GM04503 (cell line): ENCODE measurements around the gene PAQR5.
"Not testable (repeated sequence)": the region's sequence is repeated elsewhere in the genome, so short reads cannot be mapped to it uniquely, and the experiment has no call there.

Experiments used
- DNase-seq: peaks from one replicate; pipeline ENCODE4 v3.0.0-alpha.2; 2012; ENCODE audit warnings: low read depth

Gene PAQR5

GRCh38 chr15:69298697-69299441 is at the start of gene PAQR5:
TSS of gene PAQR5 (plus strand) at chr15:69298912. CDS start at chr15:69360081, 61,169 bp downstream.
- DNase-seq: no peak

- peak; percentile 45 for DNase-seq
Observed at GRCh38 chr15:69253156-69253555, 45.6 kb upstream of the PAQR5 start.

GRCh38 chr15:69265347-69265955 is 33.3 kb upstream of the PAQR5 start:
- DNase-seq: no peak

GRCh38 chr15:69271217-69271616 is 27.5 kb upstream of the PAQR5 start:
- DNase-seq: no peak

GRCh38 chr15:69272139-69272538 is 26.6 kb upstream of the PAQR5 start:
- no peak for DNase-seq

- DNase-seq: no peak
Observed at GRCh38 chr15:69272891-69273290, 25.8 kb upstream of the PAQR5 start.

- no peak for DNase-seq
Observed at GRCh38 chr15:69275074-69275670, 23.5 kb upstream of the PAQR5 start.

- no peak for DNase-seq
Observed at GRCh38 chr15:69275933-69276560, 22.7 kb upstream of the PAQR5 start.

- no peak for DNase-seq
Observed at GRCh38 chr15:69277316-69277715, 21.4 kb upstream of the PAQR5 start.

- DNase-seq: no peak
Observed at GRCh38 chr15:69279636-69280035, 19.1 kb upstream of the PAQR5 start.

- no peak for DNase-seq
Observed at GRCh38 chr15:69280783-69281182, 17.9 kb upstream of the PAQR5 start.

GRCh38 chr15:69282104-69282743 is 16.5 kb upstream of the PAQR5 start:
- DNase-seq: no peak

GRCh38 chr15:69285834-69286233 is 12.9 kb upstream of the PAQR5 start:
- no peak for DNase-seq

- DNase-seq: no peak
Observed at GRCh38 chr15:69288011-69288410, 10.7 kb upstream of the PAQR5 start.

GRCh38 chr15:69288531-69289341 is 10.0 kb upstream of the PAQR5 start:
- DNase-seq: no peak

GRCh38 chr15:69289342-69290146 is 9.2 kb upstream of the PAQR5 start:
- DNase-seq: no peak

- no peak for DNase-seq
Observed at GRCh38 chr15:69290346-69291164, 8.2 kb upstream of the PAQR5 start.

GRCh38 chr15:69291651-69292050 is 7.1 kb upstream of the PAQR5 start:
- not testable (repeated sequence) for DNase-seq

- no peak for DNase-seq
Observed at GRCh38 chr15:69292826-69293420, 5.8 kb upstream of the PAQR5 start.
